Naive B cell (primary cell): ENCODE measurements around the gene KIF6. TPM values are rescaled to one million over a fixed set of nuclear protein-coding genes. Genes with fewer than 3 reads are reported as not detected.

Experiments used
- ATAC-seq, 2 donors: fragments of 150-1000 bp; cut with Tn5 transposase; 2 replicates each; pipeline ENCODE4 v1.10.0; 2021; ENCODE audit warnings: low read depth in 2 of 2, mild to moderate bottlenecking in 2 of 2, moderate library complexity in 2 of 2
- DNase-seq: peaks from one replicate; pipeline ENCODE4 v3.0.0; 2022
- H3K27ac Mint-ChIP-seq, 6 donors: one replicate each; pipeline ENCODE4 v1.8.0; 2020 to 2022; ENCODE audit warnings: mild to moderate bottlenecking in 6 of 6, mixed read lengths in 6 of 6, moderate library complexity in 5 of 6, inconsistent platforms in 2 of 6
- H3K27me3 Mint-ChIP-seq, 3 donors: one replicate each; pipeline ENCODE4 v1.8.0; 2021 to 2022; ENCODE audit warnings: mixed read lengths in 3 of 3, mild to moderate bottlenecking in 1 of 3
- H3K36me3 Mint-ChIP-seq, 2 donors: one replicate each; pipeline ENCODE4 v1.8.0; 2020 to 2022; ENCODE audit warnings: mixed read lengths in 2 of 2, inconsistent platforms in 1 of 2, mild to moderate bottlenecking in 1 of 2
- H3K4me1 Mint-ChIP-seq, 3 donors: one replicate each; pipeline ENCODE4 v1.8.0; 2020 to 2022; ENCODE audit warnings: mixed read lengths in 3 of 3, inconsistent platforms in 1 of 3, mild to moderate bottlenecking in 1 of 3, moderate library complexity in 1 of 3
- H3K4me3 Mint-ChIP-seq, 8 donors: one replicate each; pipeline ENCODE4 v1.8.0; 2020 to 2022; ENCODE audit warnings: mild to moderate bottlenecking in 8 of 8, mixed read lengths in 8 of 8, moderate library complexity in 8 of 8, inconsistent platforms in 2 of 8
- H3K9me3 Mint-ChIP-seq, 7 donors: one replicate each; pipeline ENCODE4 v1.8.0; 2020 to 2022; ENCODE audit warnings: mixed read lengths in 7 of 7, mild to moderate bottlenecking in 5 of 7, inconsistent platforms in 2 of 7, moderate library complexity in 1 of 7
- polyA plus RNA-seq, 6 donors: library from polyadenylated mRNA; unstranded; fragments of 300-500 nt; fragmentation: Illumina TruSeq; gene quantifications; one replicate each; pipeline ENCODE4 v1.2.3, GENCODE V29; 2021; ENCODE audit warnings: low read depth in 6 of 6

KIF6 gene
- polyA plus RNA-seq, 6 donors from 2014 or later: 0.16 to 0.19 TPM; not detected in 4

- no peaks in the 10 kb centered on the region for H3K4me1 Mint-ChIP-seq
- ATAC-seq: no peak
- H3K27ac Mint-ChIP-seq: no peak overlapping the region
- peaks cover 0 to 7% (median 6%) of the 10 kb centered on the region in 3 donors for H3K27me3 Mint-ChIP-seq
- H3K9me3 Mint-ChIP-seq: no peaks in the 10 kb centered on the region
- H3K4me3 Mint-ChIP-seq: no peak overlapping the region
- no peaks in the 10 kb centered on the region for H3K36me3 Mint-ChIP-seq
- no peak for DNase-seq
These were observed 163.5 kb downstream of the KIF6 start for GRCh38 chr6:39561536-39562266.

GRCh38 chr6:39560915-39561314 lies 164.3 kb downstream of the KIF6 start:
- no peaks in the 10 kb centered on the region for H3K4me1 Mint-ChIP-seq
- ATAC-seq (no peak), DNase-seq (no peak)
- H3K9me3 Mint-ChIP-seq: no peaks in the 10 kb centered on the region
- H3K27me3 Mint-ChIP-seq: peaks cover 7 to 14% (median 12%) of the 10 kb centered on the region in 3 donors
- H3K36me3 Mint-ChIP-seq: no peaks in the 10 kb centered on the region
- no peak overlapping the region for H3K4me3 Mint-ChIP-seq
- no peak overlapping the region for H3K27ac Mint-ChIP-seq

- Mint-ChIP-seq H3K9me3 (no peaks in the 10 kb centered on the region), H3K27ac (no peak overlapping the region), H3K27me3 (peaks cover 5 to 28% (median 24%) of the 10 kb centered on the region in 3 donors), H3K4me1 (no peaks in the 10 kb centered on the region), H3K4me3 (no peak overlapping the region), H3K36me3 (no peaks in the 10 kb centered on the region)
- DNase-seq: no peak
- no peak for ATAC-seq
These were observed 166.5 kb downstream of the KIF6 start for GRCh38 chr6:39558591-39559190.

- Mint-ChIP-seq H3K36me3 (no peaks in the 10 kb centered on the region), H3K27me3 (peaks cover 5 to 30% (median 25%) of the 10 kb centered on the region in 3 donors), H3K9me3 (no peaks in the 10 kb centered on the region), H3K4me1 (no peaks in the 10 kb centered on the region), H3K4me3 (no peak overlapping the region), H3K27ac (no peak overlapping the region)
- DNase-seq: no peak
- no peak for ATAC-seq
These were observed 167.1 kb downstream of the KIF6 start for GRCh38 chr6:39558079-39558478.

GRCh38 chr6:39555136-39555535 lies 170.1 kb downstream of the KIF6 start:
- DNase-seq: no peak
- no peak for ATAC-seq
- H3K36me3 Mint-ChIP-seq: no peaks in the 10 kb centered on the region
- peak overlapping the region in 1 of 6 donors; percentile 66 for H3K27ac Mint-ChIP-seq
- no peak overlapping the region for H3K4me3 Mint-ChIP-seq
- H3K4me1 Mint-ChIP-seq: no peaks in the 10 kb centered on the region
- peaks cover 9 to 41% (median 35%) of the 10 kb centered on the region in 3 donors for H3K27me3 Mint-ChIP-seq
- no peaks in the 10 kb centered on the region for H3K9me3 Mint-ChIP-seq

- peak overlapping the region in 1 of 6 donors; percentile 53 for H3K27ac Mint-ChIP-seq
These were observed 171.1 kb downstream of the KIF6 start for GRCh38 chr6:39553860-39554802.

GRCh38 chr6:39553029-39553428 lies 172.2 kb downstream of the KIF6 start:
- Mint-ChIP-seq H3K4me3 (no peak overlapping the region), H3K36me3 (no peaks in the 10 kb centered on the region), H3K4me1 (no peaks in the 10 kb centered on the region), H3K27me3 (peaks cover 19 to 53% (median 47%) of the 10 kb centered on the region in 3 donors), H3K27ac (no peak overlapping the region), H3K9me3 (no peaks in the 10 kb centered on the region)
- ATAC-seq: no peak
- no peak for DNase-seq

More at GRCh38 chr6:39553860-39554802, 171.1 kb downstream of the KIF6 start:
- Mint-ChIP-seq H3K4me1 (no peaks in the 10 kb centered on the region), H3K27me3 (peaks cover 18 to 46% (median 45%) of the 10 kb centered on the region in 3 donors), H3K9me3 (no peaks in the 10 kb centered on the region), H3K36me3 (no peaks in the 10 kb centered on the region), H3K4me3 (no peak overlapping the region)
- no peak for ATAC-seq
- no peak for DNase-seq

- no peak overlapping the region for H3K27ac Mint-ChIP-seq
- no peaks in the 10 kb centered on the region for H3K36me3 Mint-ChIP-seq
- peaks cover 24 to 50% (median 41%) of the 10 kb centered on the region in 3 donors for H3K27me3 Mint-ChIP-seq
These were observed 175.0 kb downstream of the KIF6 start for GRCh38 chr6:39550191-39550590.

GRCh38 chr6:39546731-39547130 lies 178.5 kb downstream of the KIF6 start:
- no peaks in the 10 kb centered on the region for H3K4me1 Mint-ChIP-seq
- ATAC-seq: no peak
- H3K36me3 Mint-ChIP-seq: no peaks in the 10 kb centered on the region
- H3K27me3 Mint-ChIP-seq: peaks cover 29 to 41% (median 40%) of the 10 kb centered on the region in 3 donors
- no peak overlapping the region for H3K4me3 Mint-ChIP-seq
- no peaks in the 10 kb centered on the region for H3K9me3 Mint-ChIP-seq
- H3K27ac Mint-ChIP-seq: no peak overlapping the region
- no peak for DNase-seq

More at GRCh38 chr6:39550191-39550590, 175.0 kb downstream of the KIF6 start:
- Mint-ChIP-seq H3K9me3 (no peaks in the 10 kb centered on the region), H3K4me1 (no peaks in the 10 kb centered on the region), H3K4me3 (no peak overlapping the region)
- DNase-seq (no peak), ATAC-seq (no peak)

- H3K4me3 Mint-ChIP-seq: no peak overlapping the region
- DNase-seq: no peak
- peaks cover 0 to 3% (median 0%) of the 10 kb centered on the region in 7 donors for H3K9me3 Mint-ChIP-seq
- H3K36me3 Mint-ChIP-seq: no peaks in the 10 kb centered on the region
- no peak for ATAC-seq
- no peak overlapping the region for H3K27ac Mint-ChIP-seq
- no peaks in the 10 kb centered on the region for H3K4me1 Mint-ChIP-seq
- H3K27me3 Mint-ChIP-seq: peaks cover 15 to 23% (median 18%) of the 10 kb centered on the region in 3 donors
These were observed 181.3 kb downstream of the KIF6 start for GRCh38 chr6:39543950-39544349.

- no peaks in the 10 kb centered on the region for H3K36me3 Mint-ChIP-seq
- H3K27me3 Mint-ChIP-seq: peaks cover 15 to 18% (median 18%) of the 10 kb centered on the region in 3 donors
- no peak overlapping the region for H3K27ac Mint-ChIP-seq
- peaks cover 0 to 3% (median 0%) of the 10 kb centered on the region in 7 donors for H3K9me3 Mint-ChIP-seq
- no peaks in the 10 kb centered on the region for H3K4me1 Mint-ChIP-seq
- DNase-seq: no peak
- H3K4me3 Mint-ChIP-seq: no peak overlapping the region
- no peak for ATAC-seq
These were observed 182.1 kb downstream of the KIF6 start for GRCh38 chr6:39543095-39543494.

GRCh38 chr6:39540454-39540853 lies 184.8 kb downstream of the KIF6 start:
- H3K36me3 Mint-ChIP-seq: no peaks in the 10 kb centered on the region
- H3K4me3 Mint-ChIP-seq: no peak overlapping the region
- H3K9me3 Mint-ChIP-seq: peaks cover 0 to 5% (median 0%) of the 10 kb centered on the region in 7 donors
- no peaks in the 10 kb centered on the region for H3K4me1 Mint-ChIP-seq
- no peak overlapping the region for H3K27ac Mint-ChIP-seq
- DNase-seq (no peak), ATAC-seq (no peak)
- H3K27me3 Mint-ChIP-seq: peaks cover 5 to 14% (median 8%) of the 10 kb centered on the region in 3 donors

- peaks cover 11 to 15% (median 14%) of the 10 kb centered on the region in 3 donors for H3K4me1 Mint-ChIP-seq
- H3K4me3 Mint-ChIP-seq: peak overlapping the region in 4 of 8 donors; percentile 13 to 60 (median 20)
- H3K27ac Mint-ChIP-seq: peak overlapping the region in 5 of 6 donors; percentile 12 to 35 (median 18)
- DNase-seq (no peak), ATAC-seq (peak; percentile 55 to 85)
- H3K36me3 Mint-ChIP-seq: no peaks in the 10 kb centered on the region
- H3K9me3 Mint-ChIP-seq: peaks cover 0 to 4% (median 0%) of the 10 kb centered on the region in 7 donors
- peaks cover 8 to 32% (median 16%) of the 10 kb centered on the region in 3 donors for H3K27me3 Mint-ChIP-seq
These were observed 194.9 kb downstream of the KIF6 start for GRCh38 chr6:39530201-39530759.
